Keratinocyte (primary cell): ENCODE data around the gene ANKRD53. TPM values are rescaled to one million over a fixed set of nuclear protein-coding genes. Genes with fewer than 3 reads are reported as not detected.

Experiments
- DNase-seq: peaks from one replicate; pipeline ENCODE4 v3.0.0-alpha.2; 2011; ENCODE audit warnings: low read depth, missing footprints, low spot score
- FAIRE-seq: peaks from 2 replicates; lab custom pipeline; 2011; peaks lifted over from hg19 to GRCh38; lab: Jason Lieb, UNC
- H2AFZ ChIP-seq: 2 replicates; pipeline ENCODE4 v1.6.0; 2012; ENCODE audit warnings: low read length, control low read depth, inconsistent platforms; ENCODE audit not compliant: control insufficient read depth
- H3K27ac ChIP-seq: 2 replicates; pipeline ENCODE4 v1.5.1; 2011; ENCODE audit warnings: low read length; ENCODE audit not compliant: control insufficient read depth, insufficient read depth
- H3K27me3 ChIP-seq: 3 replicates; pipeline ENCODE4 v1.6.0; 2011; ENCODE audit warnings: low read length; ENCODE audit not compliant: control insufficient read depth, insufficient read depth; ENCODE audit errors: extremely low read depth
- H3K36me3 ChIP-seq, 2 experiments: 2 replicates in 1 of 2; 3 replicates in 1 of 2; pipeline ENCODE4 v1.5.1; 2011; ENCODE audit warnings: low read length in 2 of 2, mild to moderate bottlenecking in 1 of 2; ENCODE audit not compliant: control insufficient read depth in 2 of 2, insufficient read depth in 2 of 2; ENCODE audit errors: extremely low read depth in 1 of 2
- H3K4me1 ChIP-seq: 3 replicates; pipeline ENCODE4 v1.5.1; 2011; ENCODE audit warnings: low read length; ENCODE audit not compliant: control insufficient read depth, insufficient read depth; ENCODE audit errors: extremely low read depth
- H3K4me2 ChIP-seq: 3 replicates; pipeline ENCODE4 v1.6.0; 2011; ENCODE audit warnings: low read depth, low read length; ENCODE audit not compliant: control insufficient read depth, insufficient read depth; ENCODE audit errors: extremely low read depth
- H3K4me3 ChIP-seq, 3 experiments: fragments of 200-600 bp in 1 of 3; sonication (generic) in 1 of 3; 2 replicates in 2 of 3; 3 replicates in 1 of 3; pipeline ENCODE4 v1.5.1; 2011 to 2016; ENCODE audit warnings: low read length in 3 of 3, mild to moderate bottlenecking in 3 of 3, control low read depth in 2 of 3, inconsistent platforms in 1 of 3, low read depth in 1 of 3, mixed read lengths in 1 of 3, mixed run types in 1 of 3, moderate library complexity in 1 of 3; ENCODE audit not compliant: control insufficient read depth in 2 of 3, insufficient read depth in 2 of 3; ENCODE audit errors: extremely low read depth in 1 of 3
- H3K79me2 ChIP-seq: 2 replicates; pipeline ENCODE4 v1.6.0; 2012; ENCODE audit warnings: low read length; ENCODE audit not compliant: control insufficient read depth, insufficient read depth
- H3K9ac ChIP-seq: 3 replicates; pipeline ENCODE4 v1.6.0; 2011; ENCODE audit warnings: low read length; ENCODE audit not compliant: control insufficient read depth, insufficient read depth; ENCODE audit errors: extremely low read depth
- H3K9me1 ChIP-seq: 3 replicates; pipeline ENCODE4 v1.6.0; 2011; ENCODE audit warnings: low read length; ENCODE audit not compliant: control insufficient read depth, insufficient read depth; ENCODE audit errors: extremely low read depth
- H3K9me3 ChIP-seq: 2 replicates; pipeline ENCODE4 v1.5.1; 2012; ENCODE audit warnings: low read depth, low read length; ENCODE audit not compliant: control insufficient read depth
- H4K20me1 ChIP-seq: 3 replicates; pipeline ENCODE4 v1.6.0; 2011; ENCODE audit warnings: low read length; ENCODE audit not compliant: control insufficient read depth, insufficient read depth; ENCODE audit errors: extremely low read depth
- CTCF ChIP-seq, 3 experiments: IDR thresholded peaks in 1 of 3; conservative IDR thresholded peaks in 1 of 3; optimal IDR thresholded peaks in 1 of 3; 2 replicates in 2 of 3; 3 replicates in 1 of 3; pipeline versions ENCODE3 to v1.5.1; 2011; ENCODE audit warnings: low read length in 3 of 3, mild to moderate bottlenecking in 3 of 3, moderate library complexity in 2 of 3, control low read depth in 1 of 3, inconsistent platforms in 1 of 3; ENCODE audit not compliant: insufficient read depth in 2 of 3; ENCODE audit errors: extremely low read depth in 1 of 3
- EZH2 ChIP-seq: IDR thresholded peaks from one replicate; pipeline ENCODE4 v1.6.1; 2012; ENCODE audit warnings: inconsistent platforms, mild to moderate bottlenecking, low read length, moderate library complexity
- dilution Hi-C: fragments of 300-500 bp; cut with MboI; formaldehyde crosslinking; loops from one replicate; pipeline ENCODE4 v1.7.0; 2020; ENCODE audit warnings: low sequenced_read_pairs; ENCODE audit not compliant: extremely low pct_ligation_motif_present
- polyA plus RNA-seq, 5 experiments: library from polyadenylated mRNA; depleted of rRNA in 3 of 5; stranded (reverse) in 3 of 5; stranded (forward) in 1 of 5; unstranded in 1 of 5; fragments of >200 nt; gene quantifications; 1 replicate in 1 of 5; 2 replicates in 3 of 5; 3 replicates in 1 of 5; pipeline versions ENCODE4 v1.2.1 to v1.2.3, GENCODE V29; 2011 to 2012; ENCODE audit warnings: missing spikeins in 2 of 5, low read depth in 1 of 5, low replicate concordance in 1 of 5

ANKRD53 gene
- polyA plus RNA-seq, 1 donor (not counting 4 experiments of a cell fraction or from before 2014, with no cell fraction given), result not detected

GRCh38 chr2:71003966-71004755 is 25.7 kb downstream of the ANKRD53 start:
- H3K79me2 ChIP-seq, result no peaks in the 10 kb centered on the region
- no peak for FAIRE-seq
- dilution Hi-C loops, result no loop called here

GRCh38 chr2:71004857-71005256 is 26.4 kb downstream of the ANKRD53 start:
- H4K20me1 ChIP-seq, result no peaks in the 10 kb centered on the region
- no peak for FAIRE-seq
- dilution Hi-C loops, result no loop called here
- H3K27ac ChIP-seq, result no peak overlapping the region
- H3K4me2 ChIP-seq, result no peak overlapping the region
- peaks cover 3% of the 10 kb centered on the region for H3K4me1 ChIP-seq
- no peak overlapping the region for H3K9ac ChIP-seq
- no peak for DNase-seq
- no peaks in the 10 kb centered on the region for H3K79me2 ChIP-seq
- TF ChIP-seq EZH2, result no peak
- no peak for TF ChIP-seq CTCF (optimal IDR thresholded peaks at IDR 0.05 in 1 of 3, IDR thresholded peaks at IDR 0.05 in 1 of 3, conservative IDR thresholded peaks at IDR 0.05 in 1 of 3; ENCODE audit: extremely low read depth in 1 of 3, insufficient read depth in 2 of 3, low read length in 3 of 3)
- H3K36me3 ChIP-seq, result no peaks in the 10 kb centered on the region
- no peaks in the 10 kb centered on the region for H3K9me3 ChIP-seq
- no peak overlapping the region for H2AFZ ChIP-seq
- H3K9me1 ChIP-seq, result no peaks in the 10 kb centered on the region
- H3K4me3 ChIP-seq, result no peak overlapping the region
- H3K27me3 ChIP-seq, result peaks cover 3% of the 10 kb centered on the region

More at GRCh38 chr2:71003966-71004755, 25.7 kb downstream of the ANKRD53 start:
- Histone ChIP-seq H3K9me3 (no peaks in the 10 kb centered on the region), H3K9me1 (no peaks in the 10 kb centered on the region), H2AFZ (no peak overlapping the region), H3K27ac (no peak overlapping the region), H3K4me2 (no peak overlapping the region), H3K4me3 (no peak overlapping the region), H3K9ac (no peak overlapping the region), H3K27me3 (peaks cover 3% of the 10 kb centered on the region), H4K20me1 (no peaks in the 10 kb centered on the region), H3K4me1 (peaks cover 3% of the 10 kb centered on the region), H3K36me3 (no peaks in the 10 kb centered on the region)
- TF ChIP-seq CTCF (optimal IDR thresholded peaks at IDR 0.05 in 1 of 3, IDR thresholded peaks at IDR 0.05 in 1 of 3, conservative IDR thresholded peaks at IDR 0.05 in 1 of 3; ENCODE audit: extremely low read depth in 1 of 3, insufficient read depth in 2 of 3, low read length in 3 of 3), result no peak
- TF ChIP-seq EZH2, result no peak
- DNase-seq, result no peak
